H1 (cell line): Measurements from ENCODE around the gene TMEM178B. TPM values are rescaled to one million over a fixed set of nuclear protein-coding genes. Genes with fewer than 3 reads are reported as not detected.

Source experiments
- CTCF ChIA-PET: fragments of 300-600 bp; sonication (Branson Sonifier 250); formaldehyde crosslinking; loops from one replicate; lab custom pipeline; 2021; ENCODE audit not compliant: partially characterized antibody; lab: Charles Lee
- POLR2A ChIA-PET: fragments of 300-600 bp; sonication (Branson Sonifier 250); formaldehyde crosslinking; loops from one replicate; lab custom pipeline; 2021; ENCODE audit warnings: inconsistent platforms; ENCODE audit not compliant: partially characterized antibody; lab: Charles Lee
- DNase-seq, 2 experiments: peaks; one replicate each; pipeline versions ENCODE4 v3.0.0 to v3.0.0-alpha.2; 2010 to 2022; ENCODE audit warnings: low spot score in 2 of 2, low read depth in 1 of 2, mixed read lengths in 1 of 2
- FAIRE-seq: peaks from 2 replicates; lab custom pipeline; 2011; peaks lifted over from hg19 to GRCh38; lab: Jason Lieb, UNC
- H2AFZ ChIP-seq: 2 replicates; pipeline ENCODE4 v1.8.1; 2012; ENCODE audit warnings: low read length, inconsistent platforms
- H2AK5ac ChIP-seq: 2 replicates; pipeline ENCODE4 v1.6.1; 2013; ENCODE audit warnings: low read depth, low read length
- H2BK120ac ChIP-seq: replicated peaks from 2 replicates; pipeline ENCODE3; 2013; ENCODE audit warnings: low read depth, low read length, inconsistent platforms
- H2BK12ac ChIP-seq: 2 replicates; pipeline ENCODE4 v1.6.1; 2013; ENCODE audit warnings: low read depth, low read length
- H2BK15ac ChIP-seq: 2 replicates; pipeline ENCODE4 v1.6.1; 2013; ENCODE audit warnings: low read length
- H2BK20ac ChIP-seq: 2 replicates; pipeline ENCODE4 v1.6.1; 2013; ENCODE audit warnings: low read length
- H2BK5ac ChIP-seq: 2 replicates; pipeline ENCODE4 v1.6.1; 2013; ENCODE audit warnings: low read depth, low read length
- H3K14ac ChIP-seq: 2 replicates; pipeline ENCODE4 v1.6.1; 2013; ENCODE audit warnings: inconsistent platforms; ENCODE audit not compliant: insufficient read length
- H3K18ac ChIP-seq: 2 replicates; pipeline ENCODE4 v1.6.1; 2013; ENCODE audit warnings: low read length; ENCODE audit errors: extremely low read depth
- H3K23ac ChIP-seq: 2 replicates; pipeline ENCODE4 v1.6.1; 2013; ENCODE audit warnings: inconsistent platforms; ENCODE audit not compliant: insufficient read length
- H3K23me2 ChIP-seq: 2 replicates; pipeline ENCODE4 v1.6.1; 2013; ENCODE audit warnings: low read depth, low read length
- H3K27ac ChIP-seq: 2 replicates; pipeline ENCODE4 v1.6.1; 2011; ENCODE audit warnings: low read depth, low read length, inconsistent platforms
- H3K27me3 ChIP-seq, 4 experiments: replicated peaks in 1 of 4; 1 replicate in 1 of 4; 2 replicates in 3 of 4; pipeline versions ENCODE4 v1.6.1 to v1.8.1; 2011 to 2013; ENCODE audit warnings: low read length in 3 of 4, mild to moderate bottlenecking in 3 of 4, inconsistent platforms in 2 of 4, mixed read lengths in 2 of 4, moderate library complexity in 1 of 4; ENCODE audit not compliant: control insufficient read depth in 3 of 4, insufficient read depth in 3 of 4; ENCODE audit errors: extremely low read depth in 1 of 4
- H3K36me3 ChIP-seq, 4 experiments: 2 replicates each; pipeline versions ENCODE4 v1.6.1 to v1.8.1; 2011 to 2013; ENCODE audit warnings: mild to moderate bottlenecking in 4 of 4, low read length in 3 of 4, moderate library complexity in 2 of 4, control low read depth in 1 of 4, inconsistent platforms in 1 of 4; ENCODE audit not compliant: insufficient read depth in 4 of 4, control insufficient read depth in 2 of 4
- H3K4ac ChIP-seq: replicated peaks from 2 replicates; pipeline ENCODE3; 2013; ENCODE audit warnings: low read length, low read depth, mixed read lengths, inconsistent platforms; ENCODE audit not compliant: insufficient read length
- H3K4me1 ChIP-seq, 4 experiments: replicated peaks in 1 of 4; 1 replicate in 1 of 4; 2 replicates in 3 of 4; pipeline versions ENCODE4 v1.6.1 to v1.8.1; 2011 to 2013; ENCODE audit warnings: low read length in 3 of 4, inconsistent platforms in 2 of 4, mixed read lengths in 1 of 4; ENCODE audit not compliant: insufficient read depth in 4 of 4, control insufficient read depth in 3 of 4
- H3K4me2 ChIP-seq, 2 experiments: 2 replicates each; pipeline versions ENCODE4 v1.6.1 to v1.8.1; 2011 to 2013; ENCODE audit warnings: low read depth in 2 of 2, low read length in 2 of 2, control low read depth in 1 of 2, inconsistent platforms in 1 of 2, mild to moderate bottlenecking in 1 of 2; ENCODE audit not compliant: insufficient read depth in 1 of 2
- H3K4me3 ChIP-seq, 4 experiments: fragments of 200-600, 300-600 bp in 1 of 4; sonication (generic), shearing (Covaris generic), sonication (Bioruptor Twin) in 1 of 4; 2 replicates each; pipeline versions ENCODE4 v1.5.1 to v1.8.1; 2011 to 2016; ENCODE audit warnings: low read length in 4 of 4, low read depth in 3 of 4, control low read depth in 2 of 4, inconsistent platforms in 2 of 4, mild to moderate bottlenecking in 2 of 4, mixed read lengths in 1 of 4, moderate library complexity in 1 of 4; ENCODE audit not compliant: insufficient read depth in 2 of 4; ENCODE audit errors: extremely low read depth in 1 of 4
- H3K56ac ChIP-seq: replicated peaks from 2 replicates; pipeline ENCODE3; 2013; ENCODE audit warnings: low read depth, mild to moderate bottlenecking, mixed read lengths, low read length, inconsistent platforms; ENCODE audit not compliant: insufficient read length
- H3K79me1 ChIP-seq: 2 replicates; pipeline ENCODE4 v1.6.1; 2013; ENCODE audit warnings: low read depth, low read length, control low read depth
- H3K79me2 ChIP-seq, 2 experiments: 2 replicates each; pipeline versions ENCODE4 v1.6.1 to v1.8.1; 2012 to 2013; ENCODE audit warnings: low read length in 2 of 2, mild to moderate bottlenecking in 2 of 2, inconsistent platforms in 1 of 2; ENCODE audit not compliant: insufficient read depth in 2 of 2, control insufficient read depth in 1 of 2
- H3K9ac ChIP-seq, 4 experiments: replicated peaks in 1 of 4; 1 replicate in 1 of 4; 2 replicates in 3 of 4; pipeline versions ENCODE4 v1.6.1 to v1.8.1; 2011 to 2013; ENCODE audit warnings: low read depth in 3 of 4, low read length in 3 of 4, control low read depth in 2 of 4, mild to moderate bottlenecking in 2 of 4, moderate library complexity in 2 of 4, inconsistent platforms in 1 of 4; ENCODE audit errors: extremely low read depth in 1 of 4
- H3K9me3 ChIP-seq, 2 experiments: 2 replicates each; pipeline versions ENCODE4 v1.6.1 to v1.8.1; 2012 to 2013; ENCODE audit warnings: mild to moderate bottlenecking in 2 of 2, moderate library complexity in 2 of 2, control low read depth in 1 of 2, inconsistent platforms in 1 of 2, low read depth in 1 of 2, low read length in 1 of 2, mixed read lengths in 1 of 2; ENCODE audit not compliant: insufficient read depth in 2 of 2
- H4K20me1 ChIP-seq, 2 experiments: replicated peaks in 1 of 2; 2 replicates each; pipeline versions ENCODE3 to v1.8.1; 2011 to 2013; ENCODE audit warnings: inconsistent platforms in 2 of 2, low read length in 2 of 2, mild to moderate bottlenecking in 1 of 2; ENCODE audit not compliant: insufficient read depth in 2 of 2, control insufficient read depth in 1 of 2
- H4K5ac ChIP-seq: 2 replicates; pipeline ENCODE4 v1.6.1; 2013; ENCODE audit warnings: low read length, low read depth, mixed read lengths, inconsistent platforms; ENCODE audit not compliant: insufficient read length
- H4K8ac ChIP-seq: 2 replicates; pipeline ENCODE4 v1.8.0; 2013; ENCODE audit warnings: mild to moderate bottlenecking, moderate library complexity, low read length, inconsistent platforms; ENCODE audit not compliant: insufficient read depth; ENCODE audit errors: extremely low read depth
- H4K91ac ChIP-seq: replicated peaks from 2 replicates; pipeline ENCODE3; 2013; ENCODE audit warnings: low read length, mixed read lengths, inconsistent platforms; ENCODE audit not compliant: insufficient read length
- ASH2L ChIP-seq: fragments of 200-600, 300-600 bp; sonication (generic); IDR thresholded peaks from one replicate; pipeline ENCODE4 v1.7.1; 2017; ENCODE audit warnings: low read length
- CBX5 ChIP-seq: fragments of 300-800, 300-1000 bp; sonication (generic); IDR thresholded peaks from 2 replicates; pipeline ENCODE4 v1.7.1; 2016; ENCODE audit warnings: antibody characterized with exemption, low read length, low read depth
- CTBP2 ChIP-seq: IDR thresholded peaks from 2 replicates; pipeline ENCODE4 v1.7.0; 2011; ENCODE audit warnings: borderline replicate concordance, mild to moderate bottlenecking, moderate library complexity, mixed read lengths, low read length; ENCODE audit not compliant: insufficient read depth, insufficient read length
- EZH2 ChIP-seq: fragments of 200-600 bp; sonication (generic); IDR thresholded peaks from 2 replicates; pipeline ENCODE4 v1.7.1; 2012; ENCODE audit warnings: low read depth, mild to moderate bottlenecking, moderate library complexity, low read length, inconsistent platforms; ENCODE audit not compliant: severe bottlenecking
- JUN ChIP-seq: IDR thresholded peaks from 2 replicates; pipeline ENCODE4 v1.6.1; 2011; ENCODE audit warnings: low read depth, mild to moderate bottlenecking, improper control_type of control experiment, low read length
- KDM1A ChIP-seq: fragments of 200-600, 300-600 bp; sonication (generic); IDR thresholded peaks from 2 replicates; pipeline ENCODE4 v1.7.1; 2016; ENCODE audit warnings: mild to moderate bottlenecking, low read length, borderline replicate concordance
- POLR2AphosphoS5 ChIP-seq: IDR thresholded peaks from 2 replicates; pipeline ENCODE4 v1.6.1; 2011; ENCODE audit warnings: low read depth, low read length
- RBBP5 ChIP-seq: IDR thresholded peaks from 2 replicates; pipeline ENCODE4 v1.7.1; 2012; ENCODE audit warnings: low read depth, mild to moderate bottlenecking, inconsistent platforms, low read length, moderate library complexity, borderline replicate concordance
- RXRA ChIP-seq: IDR thresholded peaks from 2 replicates; pipeline ENCODE4 v1.6.1; 2011; ENCODE audit warnings: low read depth, mild to moderate bottlenecking, low read length, moderate library complexity; ENCODE audit not compliant: insufficient read depth
- SRF ChIP-seq: IDR thresholded peaks from 2 replicates; pipeline ENCODE4 v1.6.1; 2011; ENCODE audit warnings: mild to moderate bottlenecking, low read depth, low read length, moderate library complexity
- TBP ChIP-seq: IDR thresholded peaks from 2 replicates; pipeline ENCODE4 v1.6.1; 2011; ENCODE audit warnings: low read depth, low read length, improper control_type of control experiment
- WGBS, 2 experiments: shearing (Covaris generic) in 1 of 2; methylation state at CpG; one replicate each; pipeline versions ENCODE4 v1.1.6 to v1.1.7; 2013 to 2015; ENCODE audit warnings: low lambda C conversion rate in 2 of 2, mixed read lengths in 2 of 2, inconsistent platforms in 1 of 2, low coverage in 1 of 2, missing lambda C conversion rate in 1 of 2; ENCODE audit not compliant: insufficient replicate concordance in 2 of 2, insufficient coverage in 1 of 2, insufficient read length in 1 of 2; ENCODE audit errors: extremely low coverage in 1 of 2, missing lambda C conversion rate in 1 of 2; 5-methylcytosine and 5-hydroxymethylcytosine counted together
- polyA plus RNA-seq, 7 experiments: library from polyadenylated mRNA; depleted of rRNA in 3 of 7; stranded (reverse) in 5 of 7; unstranded in 2 of 7; fragments of >200 nt in 5 of 7; fragments of 200-250 nt in 2 of 7; gene quantifications; 1 replicate in 5 of 7; 2 replicates in 1 of 7; 4 replicates in 1 of 7; pipeline versions ENCODE4 v1.2.1 to v1.2.3, GENCODE V29; 2011 to 2013; ENCODE audit warnings: missing spikeins in 2 of 7, mixed read lengths in 2 of 7
- total RNA-seq: library from RNA; stranded (reverse); fragmentation: NEBNext Ultra II Directional; extraction: Animal tissue kit (Norgen Biotek cat#: 25700); gene quantifications from 2 replicates; pipeline ENCODE4 v1.2.1, GENCODE V29; 2021
- TF ChIP-seq, protein P1 (sequence below): IDR thresholded peaks from 2 replicates; pipeline ENCODE4 v1.6.1; 2012; ENCODE audit warnings: inconsistent platforms

TMEM178B gene
- total and polyA plus RNA-seq, 2 of the 8 experiments (the other 6 are each of a cell fraction or from before 2014, with no cell fraction given) = 5.3 to 18.1 TPM

DNA sequence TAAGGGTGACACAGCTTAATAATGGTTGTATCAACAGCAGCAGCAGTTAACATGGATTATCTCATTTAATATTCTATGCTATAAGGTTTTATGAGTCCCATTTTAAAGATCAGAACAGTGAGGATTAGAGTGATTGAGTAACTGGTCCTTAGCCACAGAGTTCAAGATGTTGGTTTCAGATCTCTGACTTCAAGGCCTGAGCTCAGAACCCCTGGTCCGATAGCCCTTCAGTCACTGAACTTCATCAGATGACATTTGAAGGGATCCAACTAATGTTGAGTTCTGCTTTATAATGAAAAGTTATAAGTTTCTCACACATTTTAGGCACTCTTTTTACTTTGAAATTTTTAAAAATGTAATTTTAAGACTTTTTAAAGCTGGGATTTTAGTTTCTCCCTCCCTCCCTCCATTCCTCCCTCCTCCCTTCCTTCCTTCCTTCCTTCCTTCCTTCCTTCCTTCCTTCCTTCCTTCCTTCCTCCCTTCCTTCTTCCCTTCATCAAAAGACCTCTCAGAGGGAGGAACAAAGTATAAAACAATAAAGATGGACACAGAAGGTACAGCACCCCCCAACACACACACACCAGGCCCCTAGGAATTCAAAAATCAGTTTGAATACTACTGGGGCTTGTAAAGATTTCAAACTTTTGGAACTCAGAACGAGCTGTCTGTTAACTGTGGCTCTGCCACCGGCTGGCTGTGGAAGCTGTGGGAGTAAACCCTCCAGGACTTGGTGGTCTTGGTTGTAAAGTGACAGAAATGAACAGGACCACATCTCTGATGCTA lies 270.5 kb downstream of the TMEM178B start:
- Histone ChIP-seq H4K5ac (no peak overlapping the region), H2BK5ac (no peak overlapping the region), H3K4ac (no peak overlapping the region), H3K4me1 (no peaks in the 10 kb centered on the region; a peak in 1 of 7 replicates), H3K23ac (no peak overlapping the region), H3K9ac (no peak overlapping the region), H3K18ac (no peak overlapping the region), H3K27me3 (no peaks in the 10 kb centered on the region), H3K79me1 (no peaks in the 10 kb centered on the region), H2BK20ac (no peak overlapping the region), H2AFZ (no peak overlapping the region), H3K23me2 (no peaks in the 10 kb centered on the region), H2BK12ac (no peak overlapping the region), H3K27ac (no peak overlapping the region), H3K36me3 (no peaks in the 10 kb centered on the region), H4K8ac (no peak overlapping the region), H2BK120ac (no peak overlapping the region), H3K79me2 (no peaks in the 10 kb centered on the region), H2AK5ac (no peak overlapping the region), H4K20me1 (peaks cover 0 to 2% of the 10 kb centered on the region in 2 experiments), H4K91ac (no peak overlapping the region), H3K14ac (no peak overlapping the region), H3K4me2 (no peak overlapping the region), H3K56ac (no peak overlapping the region), H3K9me3 (no peaks in the 10 kb centered on the region), H3K4me3 (no peak overlapping the region), H2BK15ac (no peak overlapping the region)
- FAIRE-seq = no peak
- POLR2A ChIA-PET = interaction anchor here (0.9 kb wide), 1 partner anchor 12 kb away, joined by 3 read pairs; no protein-coding TSS in a partner anchor
- no peak for DNase-seq
- CTCF ChIA-PET = interaction anchor here (0.6 to 1.6 kb wide), 5 partner anchors 14 to 306 kb away, joined by 3 read pairs; no protein-coding TSS in a partner anchor
- 96% methylated on average over 3 of the region's 3 CpGs; no CpG with 5 or more reads in 1 of the 2 experiments for WGBS, 2 experiments
- TF ChIP-seq RBBP5 (no peak), ASH2L (no peak), CTBP2 (no peak), SRF (no peak), CBX5 (no peak), TBP (no peak), RXRA (no peak), EZH2 (no peak), JUN (no peak), POLR2AphosphoS5 (no peak), KDM1A (no peak)
- TF ChIP-seq, protein P1, sequence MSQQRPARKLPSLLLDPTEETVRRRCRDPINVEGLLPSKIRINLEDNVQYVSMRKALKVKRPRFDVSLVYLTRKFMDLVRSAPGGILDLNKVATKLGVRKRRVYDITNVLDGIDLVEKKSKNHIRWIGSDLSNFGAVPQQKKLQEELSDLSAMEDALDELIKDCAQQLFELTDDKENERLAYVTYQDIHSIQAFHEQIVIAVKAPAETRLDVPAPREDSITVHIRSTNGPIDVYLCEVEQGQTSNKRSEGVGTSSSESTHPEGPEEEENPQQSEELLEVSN = no peak
